Smooth muscle cell of bladder (primary cell): ENCODE data around the gene TLDC2. TPM values are rescaled to one million over a fixed set of nuclear protein-coding genes. Genes with fewer than 3 reads are reported as not detected.

Experiments
- total RNA-seq: library from RNA; depleted of rRNA; stranded (reverse); fragments of >200 nt; gene quantifications from 2 replicates; pipeline ENCODE4 v1.2.3, GENCODE V29; 2014

TLDC2 gene
- total RNA-seq = 0.14 TPM in 1 of 2 replicates, not detected in the other

GRCh38 chr20:36875702-36876472 is at the start of gene TLDC2:
Gene TLDC2 (plus strand): TSS chr20:36876138. CDS start chr20:36876175, 37 bp downstream.

Other genes starting within 250 kb of the TLDC2 start
- not detected in 2 replicates for gene SLA2, start 229.9 kb upstream of the TLDC2 start, total RNA-seq
- gene NDRG3, start 130.0 kb upstream of the TLDC2 start, total RNA-seq = 17.8 and 18.6 TPM in 2 replicates
- gene DSN1, start 102.4 kb upstream of the TLDC2 start, total RNA-seq = 5.5 and 6.4 TPM in 2 replicates
- 25.1 and 39.1 TPM in 2 replicates for gene SAMHD1, start 75.6 kb downstream of the TLDC2 start, total RNA-seq
- gene RBL1, start 219.9 kb downstream of the TLDC2 start, total RNA-seq = 3.6 and 5.8 TPM in 2 replicates